ENCODE measurements around the gene KCNJ6. TPM values are rescaled to one million over a fixed set of nuclear protein-coding genes. Genes with fewer than 3 reads are reported as not detected.
"Not testable (repeated sequence)": the region's sequence is repeated elsewhere in the genome, so short reads cannot be mapped to it uniquely, and the experiment has no call there.

KCNJ6 gene
- total RNA-seq, 2 donors from 2014 or later = not detected

- Histone ChIP-seq H3K27ac (no peak overlapping the region), H3K4me3 (no peak overlapping the region), H3K27me3 (peaks cover 0 to 2% of the 10 kb centered on the region in 2 donors), H3K36me3 (no peaks in the 10 kb centered on the region), H3K4me1 (peaks cover 0 to 10% of the 10 kb centered on the region in 2 donors), H3K9me3 (no peaks in the 10 kb centered on the region)
- no peak for TF ChIP-seq CTCF (IDR thresholded peaks at IDR 0.05)
- no peak for DNase-seq (ENCODE audit: low spot score)
Observed at GRCh38 chr21:37670883-37671282, 245.4 kb downstream of the KCNJ6 start.

DNA sequence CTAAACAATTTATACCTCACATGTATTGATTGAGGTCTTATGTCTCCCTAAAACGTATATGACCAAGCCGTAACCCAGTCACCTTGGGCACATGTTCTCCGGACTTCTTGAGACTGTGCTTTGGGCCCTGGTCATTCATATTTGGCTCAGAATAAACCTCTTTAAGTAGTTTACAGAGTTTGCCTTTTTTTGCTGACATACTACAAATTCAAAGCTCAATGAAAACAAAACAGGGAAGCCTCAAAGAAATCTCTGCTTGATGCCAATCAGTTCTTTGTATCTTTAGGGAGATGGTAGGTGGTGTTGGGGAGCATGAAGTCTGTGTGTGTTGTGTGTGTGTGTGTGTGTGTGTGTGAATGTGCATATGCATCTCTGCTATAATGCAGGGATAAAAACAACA, 247.0 kb downstream of the KCNJ6 start:
- TF ChIP-seq CTCF (IDR thresholded peaks at IDR 0.05) = no peak
- Histone ChIP-seq H3K4me1 (peaks cover 0 to 11% of the 10 kb centered on the region in 2 donors), H3K27me3 (no peaks in the 10 kb centered on the region)

DNA sequence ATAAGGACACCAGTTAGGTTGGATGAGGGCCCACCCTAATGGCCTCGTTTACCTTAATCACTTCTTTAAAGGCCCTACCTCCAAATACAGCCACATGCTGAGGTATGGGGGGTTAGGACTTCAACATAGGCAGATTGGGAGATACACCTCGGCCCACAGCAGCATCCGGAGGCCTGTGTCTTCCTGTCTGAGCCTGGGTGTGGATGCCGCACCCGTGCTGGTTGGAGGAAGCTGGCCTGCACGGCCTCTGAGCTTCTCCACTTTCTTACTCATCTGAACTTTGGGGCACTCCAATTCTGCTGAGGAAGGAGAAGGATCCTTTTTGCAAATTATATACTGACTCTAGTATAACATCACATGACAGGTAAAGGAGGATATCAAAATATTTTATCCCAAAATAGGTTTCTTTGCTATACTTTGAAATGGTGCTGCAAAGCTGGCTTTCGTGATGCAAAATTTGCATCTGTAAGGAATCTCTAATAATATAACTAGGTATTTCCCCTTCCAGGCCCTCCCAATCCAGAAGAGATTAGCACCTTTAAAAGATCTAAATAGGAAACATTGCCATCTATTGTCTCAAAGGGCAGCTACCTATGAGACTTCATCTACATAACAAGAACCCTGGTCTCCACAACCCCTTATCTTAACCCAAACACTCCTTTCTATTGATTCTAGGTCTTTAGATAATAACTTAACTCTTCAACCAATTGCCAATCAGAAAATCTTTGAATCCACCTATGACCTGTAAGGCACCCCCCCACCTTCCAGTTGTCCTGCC, 247.6 kb downstream of the KCNJ6 start:
- H3K27me3 ChIP-seq = no peaks in the 10 kb centered on the region
- H3K4me1 ChIP-seq = peaks cover 0 to 11% of the 10 kb centered on the region in 2 donors
- no peak for DNase-seq (ENCODE audit: low spot score)
- TF ChIP-seq CTCF (IDR thresholded peaks at IDR 0.05) = no peak
- no peak overlapping the region for H3K27ac ChIP-seq
- no peak overlapping the region for H3K4me3 ChIP-seq
- H3K9me3 ChIP-seq = no peaks in the 10 kb centered on the region
- no peaks in the 10 kb centered on the region for H3K36me3 ChIP-seq

More for the DNA sequence above, 247.0 kb downstream of the KCNJ6 start:
- Histone ChIP-seq H3K9me3 (no peaks in the 10 kb centered on the region), H3K36me3 (no peaks in the 10 kb centered on the region), H3K27ac (no peak overlapping the region), H3K4me3 (no peak overlapping the region)
- DNase-seq (ENCODE audit: low spot score) = no peak

GRCh38 chr21:37667380-37667779, 248.9 kb downstream of the KCNJ6 start:
- no peaks in the 10 kb centered on the region for H3K36me3 ChIP-seq
- no peak for DNase-seq (ENCODE audit: low spot score)
- no peak overlapping the region for H3K4me3 ChIP-seq
- peaks cover 0 to 11% of the 10 kb centered on the region in 2 donors for H3K4me1 ChIP-seq
- TF ChIP-seq CTCF (IDR thresholded peaks at IDR 0.05) = no peak
- H3K9me3 ChIP-seq = no peaks in the 10 kb centered on the region
- H3K27ac ChIP-seq = no peak overlapping the region
- no peaks in the 10 kb centered on the region for H3K27me3 ChIP-seq

GRCh38 chr21:37665230-37666024, 250.8 kb downstream of the KCNJ6 start:
- Histone ChIP-seq H3K9me3 (no peaks in the 10 kb centered on the region), H3K27me3 (no peaks in the 10 kb centered on the region), H3K4me3 (no peak overlapping the region), H3K36me3 (no peaks in the 10 kb centered on the region), H3K27ac (peak overlapping the region in 1 of 2 donors; percentile 51), H3K4me1 (peaks cover 0 to 11% of the 10 kb centered on the region in 2 donors)
- no peak for DNase-seq (ENCODE audit: low spot score)
- TF ChIP-seq CTCF (IDR thresholded peaks at IDR 0.05) = no peak

GRCh38 chr21:37662227-37662626, 254.0 kb downstream of the KCNJ6 start:
- H3K27me3 ChIP-seq; DNase-seq (ENCODE audit: low spot score); H3K9me3 ChIP-seq; H3K36me3 ChIP-seq; H3K4me3 ChIP-seq; H3K27ac ChIP-seq: not testable (repeated sequence)
- peaks cover 0 to 17% of the 10 kb centered on the region in 2 donors for H3K4me1 ChIP-seq

Measured in right atrium auricular region (tissue), 2 donors.